Measurements from ENCODE around the gene DPP10.

DNA sequence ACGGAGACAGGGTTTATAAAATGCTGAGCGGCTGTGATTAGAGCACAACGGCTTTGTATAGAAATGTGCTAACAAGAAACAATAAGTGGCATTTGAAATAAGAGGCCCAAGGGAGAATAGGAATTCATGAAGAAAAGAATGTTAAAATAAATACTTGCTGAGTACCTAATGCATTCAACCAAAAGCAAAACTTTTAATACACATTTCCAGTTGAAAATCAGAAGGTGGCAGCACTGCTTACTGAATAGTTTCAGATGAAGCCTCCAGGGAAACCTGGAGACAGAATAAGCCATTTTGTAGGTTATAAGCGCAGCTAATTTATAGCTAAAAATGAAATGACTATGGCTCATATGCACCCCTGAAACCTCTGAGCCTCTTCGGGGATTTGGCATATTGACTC lies 286.6 kb downstream of the DPP10 start:
- TF ChIP-seq, protein P1, sequence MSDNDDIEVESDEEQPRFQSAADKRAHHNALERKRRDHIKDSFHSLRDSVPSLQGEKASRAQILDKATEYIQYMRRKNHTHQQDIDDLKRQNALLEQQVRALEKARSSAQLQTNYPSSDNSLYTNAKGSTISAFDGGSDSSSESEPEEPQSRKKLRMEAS (IDR thresholded peaks at IDR 0.05), result no peak
- no peak for TF ChIP-seq RAD21 (IDR thresholded peaks at IDR 0.05; ENCODE audit: low read depth)
- no peak for TF ChIP-seq YY1 (IDR thresholded peaks at IDR 0.05; ENCODE audit: low read depth)
- TF ChIP-seq, protein P2, sequence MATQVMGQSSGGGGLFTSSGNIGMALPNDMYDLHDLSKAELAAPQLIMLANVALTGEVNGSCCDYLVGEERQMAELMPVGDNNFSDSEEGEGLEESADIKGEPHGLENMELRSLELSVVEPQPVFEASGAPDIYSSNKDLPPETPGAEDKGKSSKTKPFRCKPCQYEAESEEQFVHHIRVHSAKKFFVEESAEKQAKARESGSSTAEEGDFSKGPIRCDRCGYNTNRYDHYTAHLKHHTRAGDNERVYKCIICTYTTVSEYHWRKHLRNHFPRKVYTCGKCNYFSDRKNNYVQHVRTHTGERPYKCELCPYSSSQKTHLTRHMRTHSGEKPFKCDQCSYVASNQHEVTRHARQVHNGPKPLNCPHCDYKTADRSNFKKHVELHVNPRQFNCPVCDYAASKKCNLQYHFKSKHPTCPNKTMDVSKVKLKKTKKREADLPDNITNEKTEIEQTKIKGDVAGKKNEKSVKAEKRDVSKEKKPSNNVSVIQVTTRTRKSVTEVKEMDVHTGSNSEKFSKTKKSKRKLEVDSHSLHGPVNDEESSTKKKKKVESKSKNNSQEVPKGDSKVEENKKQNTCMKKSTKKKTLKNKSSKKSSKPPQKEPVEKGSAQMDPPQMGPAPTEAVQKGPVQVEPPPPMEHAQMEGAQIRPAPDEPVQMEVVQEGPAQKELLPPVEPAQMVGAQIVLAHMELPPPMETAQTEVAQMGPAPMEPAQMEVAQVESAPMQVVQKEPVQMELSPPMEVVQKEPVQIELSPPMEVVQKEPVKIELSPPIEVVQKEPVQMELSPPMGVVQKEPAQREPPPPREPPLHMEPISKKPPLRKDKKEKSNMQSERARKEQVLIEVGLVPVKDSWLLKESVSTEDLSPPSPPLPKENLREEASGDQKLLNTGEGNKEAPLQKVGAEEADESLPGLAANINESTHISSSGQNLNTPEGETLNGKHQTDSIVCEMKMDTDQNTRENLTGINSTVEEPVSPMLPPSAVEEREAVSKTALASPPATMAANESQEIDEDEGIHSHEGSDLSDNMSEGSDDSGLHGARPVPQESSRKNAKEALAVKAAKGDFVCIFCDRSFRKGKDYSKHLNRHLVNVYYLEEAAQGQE (IDR thresholded peaks at IDR 0.05; ENCODE audit: low read depth), result no peak
- no peak for TF ChIP-seq EP300 (IDR thresholded peaks at IDR 0.05; ENCODE audit: borderline replicate concordance)
- TF ChIP-seq TAF1 (IDR thresholded peaks at IDR 0.05; ENCODE audit: low read depth), result no peak
- TF ChIP-seq TEAD4 (IDR thresholded peaks at IDR 0.05), result no peak
- no peak for TF ChIP-seq CEBPB (IDR thresholded peaks at IDR 0.05)

Measured in Ishikawa (cell line).